Lower leg skin (tissue), 4 donors: ENCODE data around the gene CELSR3. TPM values are rescaled to one million over a fixed set of nuclear protein-coding genes. Genes with fewer than 3 reads are reported as not detected.

Experiments
- DNase-seq, 2 donors: peaks; one replicate each; pipeline ENCODE4 v3.0.0-alpha.2; 2019; ENCODE audit warnings: low spot score in 2 of 2
- H3K4me3 ChIP-seq: fragments of 200-600 bp; sonication (generic); 2 replicates; pipeline ENCODE4 v1.5.1; 2017; ENCODE audit warnings: mild to moderate bottlenecking, low read depth; ENCODE audit not compliant: poor library complexity, severe bottlenecking
- CTCF ChIP-seq, 3 donors: fragments of 450-650 bp; IDR thresholded peaks; one replicate each; pipeline ENCODE4 v1.5.1; 2016; ENCODE audit warnings: antibody characterized with exemption in 3 of 3, mild to moderate bottlenecking in 3 of 3, moderate library complexity in 2 of 3
- POLR2A ChIP-seq, 2 donors: fragments of 450-650 bp; IDR thresholded peaks; one replicate each; pipeline ENCODE4 v1.6.1; 2016 to 2017; ENCODE audit warnings: antibody characterized with exemption in 2 of 2, mild to moderate bottlenecking in 1 of 2, moderate library complexity in 1 of 2
- WGBS, 2 donors: methylation state at CpG; one replicate each; pipeline ENCODE4 v1.1.5; 2018; 5-methylcytosine and 5-hydroxymethylcytosine counted together
- intact Hi-C: fragments of 100-400 bp; cut with DNase I; formaldehyde crosslinking; loops from one replicate; pipeline ENCODE4 v1.15.0; 2023; ENCODE audit warnings: low total_unique reads
- total RNA-seq, 4 donors: library from RNA; depleted of rRNA; stranded (reverse); fragments of >200 nt; gene quantifications; one replicate each; pipeline ENCODE4 v1.1.0, GENCODE V29; 2016

CELSR3 gene
- total RNA-seq, 4 donors from 2014 or later = 0.59 to 4.7 (median 1.2) TPM

GRCh38 chr3:48678056-48678455 lies 15.4 kb upstream of the CELSR3 start:
- no peak for TF ChIP-seq POLR2A (IDR thresholded peaks at IDR 0.05)
- TF ChIP-seq CTCF (IDR thresholded peaks at IDR 0.05) = no peak
- 80 to 88% methylated on average over 4 of the region's 4 CpGs for WGBS, 2 donors
- H3K4me3 ChIP-seq = no peak overlapping the region
- intact Hi-C loops = no loop called here
- no peak for DNase-seq

GRCh38 chr3:48674505-48674904 lies 11.8 kb upstream of the CELSR3 start:
- WGBS, 2 donors = 82 to 86% methylated on average over 9 of the region's 9 CpGs
- DNase-seq = no peak
- intact Hi-C loops = no loop called here
- H3K4me3 ChIP-seq = no peak overlapping the region
- no peak for TF ChIP-seq CTCF (IDR thresholded peaks at IDR 0.05)
- no peak for TF ChIP-seq POLR2A (IDR thresholded peaks at IDR 0.05)

GRCh38 chr3:48672522-48672921 lies 9.8 kb upstream of the CELSR3 start:
- DNase-seq = no peak
- intact Hi-C loops = no loop called here
- WGBS, 2 donors = 57 to 61% methylated on average over 1 of the region's 1 CpG
- TF ChIP-seq CTCF (IDR thresholded peaks at IDR 0.05) (no peak), POLR2A (IDR thresholded peaks at IDR 0.05) (no peak)
- no peak overlapping the region for H3K4me3 ChIP-seq

GRCh38 chr3:48664929-48665328 lies 2.2 kb upstream of the CELSR3 start:
- 74 to 76% methylated on average over 4 of the region's 4 CpGs for WGBS, 2 donors
- H3K4me3 ChIP-seq = no peak overlapping the region
- intact Hi-C loops = no loop called here
- no peak for TF ChIP-seq CTCF (IDR thresholded peaks at IDR 0.05)
- TF ChIP-seq POLR2A (IDR thresholded peaks at IDR 0.05) = no peak
- no peak for DNase-seq

- DNase-seq = no peak
- H3K4me3 ChIP-seq = no peak overlapping the region
- WGBS, 2 donors = 51 to 56% methylated on average over 11 of the region's 11 CpGs
- intact Hi-C loops = no loop called here
- TF ChIP-seq CTCF (IDR thresholded peaks at IDR 0.05) (no peak), POLR2A (IDR thresholded peaks at IDR 0.05) (no peak)
Measured at GRCh38 chr3:48664313-48664644, 1.6 kb upstream of the CELSR3 start.

GRCh38 chr3:48663489-48664312 lies 1.0 kb upstream of the CELSR3 start:
- peak overlapping the region; percentile 2 for H3K4me3 ChIP-seq
- WGBS, 2 donors = 0% methylated on average over 44 to 56 of the region's 66 CpGs
- intact Hi-C loops = no loop called here
- no peak for TF ChIP-seq POLR2A (IDR thresholded peaks at IDR 0.05)
- TF ChIP-seq CTCF (IDR thresholded peaks at IDR 0.05) = peak in 1 of 3 donors; percentile 26
- DNase-seq = peak; percentile 90 to 97
